HG03060 (cell line): ENCODE data around the gene CABP4.

Experiments
- ATAC-seq: cut with Tn5 transposase; IDR thresholded peaks from one replicate; pipeline ENCODE4 v1.9.1; 2021; ENCODE audit warnings: low read depth, moderate number of reproducible peaks; ENCODE audit not compliant: unreplicated experiment

CABP4 gene

DNA sequence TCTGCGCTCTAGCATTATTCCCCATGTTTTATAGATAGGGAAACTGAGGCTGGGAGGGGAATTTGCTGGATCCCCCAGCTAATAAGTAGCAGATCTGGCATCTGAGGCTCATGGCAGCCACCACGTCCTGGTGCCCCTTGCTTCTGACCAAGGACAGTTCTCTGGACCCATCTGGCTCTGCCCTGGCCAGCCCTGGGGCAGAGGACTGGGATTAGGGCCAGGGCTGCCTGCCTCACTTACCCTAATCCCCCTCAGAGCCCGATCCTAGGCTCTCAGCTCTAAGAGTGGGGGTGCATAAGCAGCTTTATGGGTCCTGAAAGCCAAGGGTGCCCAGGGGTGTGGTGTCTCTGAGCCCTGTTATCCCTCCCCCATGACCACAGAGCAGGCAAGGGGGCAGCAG lies at the start of gene CABP4:
Gene CABP4, plus strand, starts transcription at position 301 of the 400 bp plus-strand sequence. Its CDS starts 70 bp downstream, at position 371.
- ATAC-seq, result no peak

DNA sequence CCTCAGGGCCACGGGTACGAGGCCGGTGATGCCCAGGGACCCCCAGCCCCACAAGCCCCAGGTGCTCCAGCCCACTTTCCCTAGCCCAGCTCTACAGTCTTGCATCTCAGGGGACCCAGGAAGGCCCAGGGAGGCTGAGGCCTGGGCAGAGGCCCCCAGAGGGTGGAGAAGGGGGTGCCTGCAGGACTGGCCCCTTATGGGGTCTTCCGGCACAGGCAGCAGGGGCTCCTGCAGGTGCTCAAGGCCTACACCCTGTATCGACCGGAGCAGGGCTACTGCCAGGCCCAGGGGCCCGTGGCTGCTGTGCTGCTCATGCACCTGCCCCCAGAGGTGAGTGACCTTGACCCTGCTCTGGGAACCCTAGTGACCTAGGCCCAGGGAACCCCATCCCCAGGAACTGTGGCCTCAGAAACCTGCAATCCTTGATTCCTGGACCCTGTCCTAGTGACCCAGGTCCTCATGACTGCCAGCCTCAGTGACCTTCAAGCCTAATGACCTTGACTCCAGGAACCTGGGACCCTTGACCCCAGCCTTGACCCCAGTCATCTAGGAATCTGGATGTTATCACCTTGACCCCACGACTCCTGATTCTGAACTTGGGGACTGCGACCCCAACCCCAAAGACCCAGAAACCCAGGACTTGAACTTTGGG lies 49.3 kb upstream of the CABP4 start:
- ATAC-seq, result no peak

DNA sequence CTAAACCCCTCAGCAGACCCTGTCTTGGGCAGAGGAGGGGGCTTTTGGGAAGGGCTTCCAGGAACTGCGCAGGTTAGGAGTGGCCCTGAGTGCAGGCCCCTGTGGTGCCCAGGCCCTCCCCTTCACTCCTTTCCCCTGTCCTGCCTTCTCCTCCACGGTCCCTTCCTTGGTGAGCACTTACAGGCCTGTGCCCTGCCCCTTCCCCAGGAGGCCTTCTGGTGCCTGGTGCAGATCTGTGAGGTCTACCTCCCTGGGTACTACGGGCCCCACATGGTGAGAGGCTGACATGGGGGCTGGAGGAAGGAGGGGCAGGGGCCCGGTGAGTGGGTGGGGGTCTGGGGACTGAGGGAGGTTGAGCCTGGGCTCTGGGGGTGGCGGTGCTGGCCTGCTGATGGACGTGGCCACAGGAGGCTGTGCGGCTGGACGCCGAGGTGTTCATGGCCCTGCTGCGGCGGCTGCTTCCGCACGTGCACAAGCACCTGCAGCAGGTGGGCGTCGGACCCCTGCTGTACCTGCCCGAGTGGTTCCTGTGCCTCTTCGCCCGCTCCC lies 48.7 kb upstream of the CABP4 start:
- ATAC-seq, result no peak

DNA sequence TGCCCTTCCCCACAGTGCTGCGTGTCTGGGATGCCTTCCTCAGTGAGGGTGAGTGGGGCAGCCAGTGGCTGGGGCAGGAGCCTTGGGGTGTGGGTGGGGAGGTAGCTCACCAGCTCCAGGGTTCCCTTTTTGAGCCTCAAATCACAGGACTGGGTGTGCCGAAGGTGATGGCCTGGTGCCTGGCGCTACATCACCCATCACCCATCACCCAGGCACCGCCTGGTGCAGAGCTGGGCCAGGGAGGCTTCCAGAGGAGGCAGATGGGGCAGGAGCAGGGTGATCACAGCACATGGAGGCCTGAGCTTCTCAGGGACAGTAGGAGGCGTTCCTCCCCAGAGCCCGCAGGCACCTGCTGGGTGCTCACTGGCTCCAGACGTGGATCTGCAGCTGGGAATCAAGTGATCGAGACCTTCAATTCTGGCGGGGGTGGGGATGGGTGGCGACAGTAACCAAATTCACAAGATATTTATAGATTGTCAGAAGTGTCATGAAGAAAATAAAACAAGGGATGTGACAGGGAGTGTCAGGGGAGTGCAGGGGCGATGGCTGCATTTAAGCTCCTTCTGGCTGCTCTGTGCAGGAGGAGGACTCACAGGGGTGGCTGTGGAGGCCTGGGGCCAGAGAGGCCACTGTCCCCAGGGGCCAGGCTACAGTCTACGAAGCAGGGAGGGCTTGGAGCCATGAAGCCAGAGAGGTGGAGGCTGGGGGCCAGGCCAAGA lies 48.0 kb upstream of the CABP4 start:
- no peak for ATAC-seq

DNA sequence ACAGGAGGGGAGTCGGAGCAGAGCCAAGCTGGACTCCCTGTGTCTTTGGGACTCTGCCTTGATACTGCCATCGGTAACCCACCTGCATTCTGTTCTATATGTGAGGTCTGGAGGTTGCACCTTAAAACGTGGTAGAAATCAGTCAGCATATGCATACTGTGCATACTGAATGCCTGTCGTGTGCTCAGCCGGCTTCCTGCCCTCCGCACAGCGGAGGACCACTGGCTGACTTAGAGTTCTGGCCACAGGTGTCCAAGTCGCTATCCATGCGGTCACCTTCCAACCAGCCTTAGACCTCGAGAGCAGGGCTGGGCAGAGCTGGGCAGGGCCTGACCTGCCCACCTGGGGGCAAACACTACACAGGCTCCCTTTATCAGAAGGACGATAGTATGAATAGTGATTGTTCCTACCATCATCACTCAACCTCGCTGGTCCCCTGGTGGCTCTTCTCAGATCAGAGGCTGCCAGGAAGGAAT lies 47.4 kb upstream of the CABP4 start:
- no peak for ATAC-seq

DNA sequence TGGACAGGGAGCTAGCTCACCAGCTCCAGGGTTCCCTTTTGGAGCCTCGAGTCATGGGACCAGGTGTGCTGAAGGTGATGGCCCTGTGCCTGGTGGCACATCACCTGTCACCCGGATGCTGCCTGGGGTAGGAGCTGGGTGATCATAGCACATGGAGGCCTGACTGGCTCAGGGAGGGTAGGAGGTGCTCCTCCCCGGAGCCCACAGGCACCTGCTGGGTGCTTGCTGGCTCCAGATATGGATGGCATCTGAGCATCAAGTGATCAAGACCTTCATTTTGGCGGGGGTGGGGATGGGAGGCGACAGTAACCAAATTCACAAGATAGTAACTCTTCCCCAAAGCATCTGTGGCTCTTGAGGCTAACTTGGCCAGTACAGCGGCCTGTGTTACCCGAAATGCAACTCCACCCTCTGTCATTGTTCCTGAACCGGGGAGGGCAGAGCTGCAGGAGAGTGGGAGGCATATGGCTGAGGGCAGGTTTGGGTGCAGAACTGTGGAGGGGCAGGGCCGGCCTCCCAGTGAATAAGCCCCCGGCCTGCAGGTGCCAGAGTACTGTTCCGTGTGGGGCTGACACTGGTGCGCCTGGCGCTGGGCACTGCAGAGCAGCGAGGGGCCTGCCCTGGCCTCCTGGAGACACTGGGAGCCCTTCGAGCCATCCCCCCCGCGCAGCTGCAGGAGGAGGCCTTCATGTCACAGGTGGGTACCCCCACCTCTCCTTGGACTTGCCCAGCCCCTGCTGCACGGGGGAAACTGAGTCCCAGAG lies 46.5 kb upstream of the CABP4 start:
- ATAC-seq, result no peak

DNA sequence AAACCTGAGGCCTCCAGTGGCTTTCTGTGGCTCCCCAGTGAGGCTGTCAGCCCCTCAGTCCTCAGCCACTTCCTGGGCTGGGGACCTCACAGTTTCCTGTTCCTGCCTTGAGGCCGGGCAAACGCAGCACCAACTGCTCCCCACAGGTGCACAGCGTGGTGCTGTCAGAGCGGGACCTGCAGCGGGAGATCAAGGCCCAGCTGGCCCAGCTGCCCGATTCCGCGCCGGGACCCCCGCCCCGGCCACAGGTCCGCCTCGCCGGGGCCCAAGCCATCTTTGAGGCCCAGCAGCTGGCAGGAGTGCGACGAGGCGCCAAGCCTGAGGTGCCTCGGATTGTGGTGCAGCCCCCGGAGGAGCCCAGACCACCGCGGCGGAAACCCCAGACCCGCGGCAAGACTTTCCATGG lies 45.9 kb upstream of the CABP4 start:
- ATAC-seq, result no peak

DNA sequence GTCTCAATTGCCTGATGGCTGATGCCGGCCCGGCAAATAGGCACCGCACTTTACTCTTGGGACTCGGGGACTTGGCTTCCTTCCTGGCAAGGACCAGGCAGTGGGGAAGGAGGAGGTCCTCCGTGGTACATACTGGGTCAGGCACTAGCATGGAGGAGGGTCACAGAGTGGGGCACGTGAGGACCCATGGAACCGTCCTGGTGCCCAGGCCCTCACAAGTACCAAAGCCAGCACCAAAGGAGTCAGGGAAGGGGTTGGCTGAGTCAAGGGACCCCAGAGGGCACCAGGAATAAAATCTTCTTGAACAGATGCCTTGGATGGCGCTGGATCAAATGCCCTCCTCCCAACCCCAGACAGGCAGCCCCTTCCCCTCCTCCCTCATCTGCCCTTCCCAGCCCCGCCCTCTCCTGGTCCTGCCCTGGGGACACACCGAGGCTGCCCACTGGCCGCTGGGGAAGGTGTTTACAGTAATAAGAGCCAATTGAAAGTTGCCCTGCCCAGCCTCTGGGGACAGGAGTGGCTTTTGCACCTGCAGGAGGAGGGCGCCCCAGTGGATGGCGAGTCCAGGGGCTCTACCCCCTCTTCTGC lies 45.3 kb upstream of the CABP4 start:
- no peak for ATAC-seq

DNA sequence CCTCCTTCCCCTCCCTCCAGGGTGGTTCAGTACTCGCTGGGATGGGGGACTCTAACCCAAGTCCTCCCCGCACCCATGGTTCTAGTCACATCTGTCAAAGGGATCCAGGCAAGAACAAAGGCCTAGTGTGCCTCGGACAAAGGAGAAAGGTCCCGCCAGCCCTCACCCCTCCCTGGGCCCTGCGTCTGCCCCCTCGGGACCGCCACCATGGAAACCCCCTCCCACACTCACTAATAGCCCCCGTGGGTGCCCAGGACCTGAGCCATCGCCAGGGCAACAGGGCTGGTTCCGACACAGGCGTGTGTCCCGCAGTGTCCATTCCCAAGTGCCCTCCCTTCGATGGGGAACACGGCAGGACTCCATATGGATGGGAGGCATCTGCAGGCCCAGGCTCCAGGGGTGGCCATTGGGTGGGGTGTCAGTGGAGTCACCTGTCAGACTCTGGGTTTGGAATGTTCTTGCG lies 44.8 kb upstream of the CABP4 start:
- no peak for ATAC-seq

DNA sequence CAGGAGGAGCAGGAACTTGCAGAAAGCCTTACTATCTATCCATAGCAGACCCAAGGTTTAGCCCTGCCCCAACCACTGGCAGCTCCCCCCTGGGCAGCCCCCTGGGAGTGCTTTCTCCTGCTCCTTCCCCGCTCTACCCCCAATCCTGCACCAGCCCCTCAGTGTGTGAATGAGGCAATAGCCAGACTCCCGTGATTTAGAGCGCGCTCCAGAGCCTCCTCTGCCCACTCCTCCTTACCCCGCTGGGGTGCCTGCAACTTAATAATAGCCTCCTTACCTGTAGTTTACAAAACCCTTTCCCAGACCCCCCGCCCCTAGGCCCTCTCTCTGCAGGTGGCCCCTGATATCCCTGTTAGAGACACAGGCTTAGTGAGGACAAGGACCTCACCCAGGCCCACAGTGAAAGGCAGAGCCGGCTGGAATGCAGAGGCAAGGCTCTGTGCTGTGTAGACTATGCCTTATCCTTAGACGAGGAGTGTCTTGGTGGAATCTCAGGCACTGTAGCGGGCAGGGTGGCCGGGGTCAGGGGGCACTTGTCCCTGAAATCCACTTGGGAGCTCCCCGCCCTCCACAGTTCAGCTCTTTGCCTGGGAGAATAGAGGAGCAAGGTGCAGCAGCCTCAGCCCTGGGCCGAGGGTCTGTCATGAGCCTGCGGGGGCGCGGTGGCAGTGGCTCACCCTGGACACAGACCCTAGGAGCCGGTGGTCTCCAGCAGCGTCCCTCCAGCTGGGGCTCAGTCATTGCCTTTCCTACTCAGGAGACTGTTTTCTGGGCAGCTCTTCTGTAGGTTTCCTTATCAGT lies 44.0 kb upstream of the CABP4 start:
- ATAC-seq, result no peak

DNA sequence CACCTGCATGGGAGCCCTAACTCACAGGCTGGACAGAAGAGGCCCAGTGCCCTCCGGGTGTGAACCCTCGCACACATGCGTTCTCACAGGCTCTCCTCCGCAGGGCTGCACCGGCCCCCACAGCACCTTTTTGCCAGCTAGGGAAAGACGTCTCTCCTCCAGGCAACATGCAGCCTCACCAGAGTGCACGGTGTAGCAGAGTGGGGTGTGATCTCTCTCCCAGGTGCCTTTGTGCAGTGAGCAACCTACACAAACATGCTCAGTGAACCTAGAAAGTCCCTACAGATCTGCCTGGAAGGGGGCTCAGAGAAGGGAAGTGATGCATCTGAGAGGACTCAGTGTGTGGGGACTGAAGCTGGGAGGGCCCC lies 43.4 kb upstream of the CABP4 start:
- no peak for ATAC-seq

DNA sequence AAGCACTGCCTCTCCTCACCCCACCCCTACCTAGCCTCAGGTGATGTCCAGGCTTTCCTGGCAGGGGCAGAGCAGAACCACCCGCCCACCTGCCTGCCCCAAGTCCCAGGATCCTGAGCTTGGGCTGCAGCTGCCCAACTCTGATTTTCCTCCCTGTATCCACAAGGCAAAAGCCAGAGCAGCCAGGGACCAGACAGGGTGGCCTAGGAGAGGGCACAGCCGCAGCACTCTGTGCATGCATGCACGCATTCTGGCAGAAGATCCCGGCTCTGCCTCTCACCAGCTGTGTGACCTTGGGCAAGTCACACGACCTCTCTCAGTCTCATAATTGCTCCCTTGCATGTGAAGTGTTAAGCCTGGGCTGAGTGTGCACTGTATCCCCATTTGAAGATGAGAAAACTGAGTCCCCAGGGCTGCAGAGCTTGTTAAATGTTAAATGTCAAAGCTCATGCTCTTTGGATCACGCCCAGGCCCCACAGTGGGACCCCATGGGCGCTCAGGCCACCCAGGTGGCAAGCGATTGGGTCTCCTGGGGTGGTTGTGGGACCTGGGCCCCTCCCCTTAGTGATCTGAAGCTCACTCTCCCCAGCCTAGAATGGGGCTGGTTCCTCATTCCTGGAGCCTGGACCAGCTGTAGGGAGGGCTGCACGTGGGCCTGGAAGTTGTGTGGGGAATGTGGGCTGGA lies 42.5 kb upstream of the CABP4 start:
- ATAC-seq, result no peak

DNA sequence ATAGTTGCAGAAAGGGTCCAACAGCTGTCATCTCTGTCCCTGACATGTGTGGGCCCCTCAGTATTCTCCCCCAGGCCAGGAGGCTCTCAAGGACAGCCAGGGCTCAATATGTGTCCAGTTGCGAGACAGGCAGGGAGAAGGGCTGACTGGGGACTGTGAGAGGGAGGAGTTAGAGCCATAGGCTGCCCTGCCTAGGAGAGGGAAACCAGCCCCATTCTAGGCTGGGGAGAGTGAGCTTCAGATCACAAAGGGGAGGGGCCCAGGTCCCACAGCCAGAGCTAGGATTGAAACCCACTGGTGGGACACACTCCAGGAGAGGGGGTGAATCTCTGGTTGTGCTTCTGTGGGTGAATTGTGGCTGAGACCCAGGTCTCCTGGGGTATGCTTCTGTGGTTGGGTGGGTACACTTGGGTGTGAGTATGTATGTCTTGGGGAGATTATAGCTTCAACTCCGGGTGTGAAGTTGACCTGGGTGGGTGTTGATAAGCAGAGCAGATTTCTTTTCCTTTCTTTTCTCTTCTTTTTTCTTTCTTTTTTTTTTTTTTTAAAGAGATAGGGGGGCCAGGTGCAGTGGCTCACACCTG lies 41.8 kb upstream of the CABP4 start:
- no peak for ATAC-seq

DNA sequence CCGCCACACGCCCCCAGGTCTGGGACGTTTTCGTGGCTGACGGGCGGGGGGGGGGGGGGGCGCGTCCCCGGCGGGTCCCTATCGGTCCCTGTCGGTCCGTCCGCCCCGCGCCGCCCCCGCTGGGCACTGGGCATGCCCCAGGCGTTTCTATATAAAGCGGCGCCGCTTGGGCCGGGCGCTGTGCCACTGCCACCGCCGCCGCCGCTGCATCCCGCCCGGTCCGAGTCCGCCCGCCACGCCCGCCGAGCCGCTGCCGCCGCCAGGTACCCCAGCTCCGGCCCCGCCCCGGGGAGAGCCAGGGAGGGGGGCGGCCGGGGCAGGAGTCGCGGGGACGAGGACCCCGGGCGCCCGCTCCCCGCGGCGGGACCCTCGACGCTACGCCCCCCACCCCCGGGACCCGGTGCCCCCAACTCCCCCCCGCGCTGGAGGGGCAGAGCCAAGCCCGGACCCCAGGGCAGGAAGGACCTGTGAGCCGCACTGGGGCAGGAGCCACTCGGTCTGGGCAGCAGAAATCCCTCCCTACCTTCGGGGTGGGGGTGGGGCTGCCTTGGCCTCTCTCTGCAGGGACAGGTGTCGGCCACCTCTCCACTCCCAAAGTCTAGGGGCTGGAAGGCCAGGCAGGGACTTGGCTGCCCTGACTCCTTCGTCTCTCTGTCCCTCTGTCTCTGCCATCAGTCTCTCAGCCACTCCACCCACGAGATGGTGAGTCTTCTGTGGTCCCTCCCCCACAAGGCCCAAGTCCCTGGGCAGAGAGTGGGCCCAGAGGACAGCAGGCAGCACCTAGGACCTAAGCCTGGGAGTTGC lies 39.5 kb upstream of the CABP4 start, which contains the start of gene CARNS1:
Gene CARNS1, plus strand, starts transcription at position 178 of the 804 bp plus-strand sequence. Its CDS starts 522 bp downstream, at position 700.
- no peak for ATAC-seq

DNA sequence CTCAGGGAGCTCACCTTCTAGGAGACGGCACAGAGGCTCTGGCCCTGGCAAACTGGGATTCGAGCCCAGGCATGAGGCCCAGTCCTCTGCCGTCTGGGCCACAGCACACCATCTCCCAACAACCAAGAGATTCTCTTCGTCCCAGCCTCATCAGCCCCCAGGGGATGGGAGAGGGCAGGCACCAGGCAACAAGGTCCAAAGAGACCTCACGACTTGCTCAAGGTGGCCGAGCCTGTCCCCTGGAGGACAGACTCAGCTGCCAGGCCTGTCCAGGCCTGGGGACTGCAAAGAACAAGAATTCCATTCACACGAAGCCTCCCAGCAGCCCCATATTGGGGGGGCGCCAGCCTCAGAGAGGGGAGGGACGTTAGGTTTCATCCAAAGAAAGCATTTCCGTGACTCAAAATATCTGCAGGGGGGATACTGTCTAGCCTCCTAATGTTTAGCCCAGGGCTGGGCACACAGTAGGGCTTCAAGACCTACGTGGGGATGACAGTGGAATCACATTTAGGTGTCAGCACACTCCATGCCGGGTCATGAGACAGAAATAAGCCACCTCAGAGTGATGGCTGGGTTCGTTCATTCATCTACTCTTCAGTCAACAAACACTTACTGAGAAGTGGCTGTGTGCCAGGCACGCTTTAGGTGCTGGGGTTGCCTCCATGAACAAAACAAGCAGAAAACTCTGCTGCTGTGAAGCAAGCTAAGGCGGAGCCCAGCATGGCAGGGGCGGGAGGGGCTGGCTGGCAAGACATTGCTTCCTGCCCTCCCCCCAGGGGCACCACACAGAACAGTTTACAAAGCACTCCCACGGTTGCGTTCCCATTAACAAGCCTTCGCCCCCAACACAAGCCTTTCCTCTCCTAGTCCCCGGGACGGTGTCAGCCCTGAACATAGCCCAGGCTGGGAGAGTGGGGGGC lies 38.5 kb upstream of the CABP4 start:
- no peak for ATAC-seq

DNA sequence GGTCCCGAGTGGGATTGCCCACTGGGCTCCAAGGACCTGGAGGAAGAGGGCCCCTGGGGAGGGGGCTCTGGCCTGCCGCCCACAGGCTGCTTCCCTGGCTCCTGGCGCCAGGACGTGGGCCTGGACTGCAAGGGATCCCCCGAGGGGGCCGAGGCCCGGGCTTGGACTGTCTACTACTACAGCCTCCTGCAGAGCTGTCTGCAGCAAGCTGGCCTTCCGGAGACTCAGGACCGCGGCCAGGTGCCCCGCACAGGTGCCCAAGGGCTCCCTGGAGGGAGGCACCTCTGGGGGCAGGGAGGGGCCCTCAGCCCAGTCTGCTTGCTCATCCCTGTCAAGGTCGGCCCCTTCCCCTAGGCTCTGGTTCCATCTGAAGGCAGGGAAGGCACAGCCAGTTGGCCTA lies 37.7 kb upstream of the CABP4 start:
- ATAC-seq, result no peak
